Subcutaneous adipose tissue (tissue), 4 donors: ENCODE data around the gene OSR1. TPM values are rescaled to one million over a fixed set of nuclear protein-coding genes. Genes with fewer than 3 reads are reported as not detected.

Experiments used
- total RNA-seq, 4 donors: library from RNA; depleted of rRNA; stranded (reverse); fragments of >200 nt; gene quantifications; one replicate each; pipeline ENCODE4 v1.1.0, GENCODE V29; 2016
- TF ChIP-seq, protein P1 (sequence below): fragments of 450-650 bp; IDR thresholded peaks from one replicate; pipeline ENCODE4 v1.5.1; 2016; ENCODE audit warnings: low read depth, mild to moderate bottlenecking, control low read depth, antibody characterized with exemption, moderate library complexity

OSR1 gene
- total RNA-seq, 4 donors from 2014 or later, result 4.1 to 16.3 (median 13.9) TPM

DNA sequence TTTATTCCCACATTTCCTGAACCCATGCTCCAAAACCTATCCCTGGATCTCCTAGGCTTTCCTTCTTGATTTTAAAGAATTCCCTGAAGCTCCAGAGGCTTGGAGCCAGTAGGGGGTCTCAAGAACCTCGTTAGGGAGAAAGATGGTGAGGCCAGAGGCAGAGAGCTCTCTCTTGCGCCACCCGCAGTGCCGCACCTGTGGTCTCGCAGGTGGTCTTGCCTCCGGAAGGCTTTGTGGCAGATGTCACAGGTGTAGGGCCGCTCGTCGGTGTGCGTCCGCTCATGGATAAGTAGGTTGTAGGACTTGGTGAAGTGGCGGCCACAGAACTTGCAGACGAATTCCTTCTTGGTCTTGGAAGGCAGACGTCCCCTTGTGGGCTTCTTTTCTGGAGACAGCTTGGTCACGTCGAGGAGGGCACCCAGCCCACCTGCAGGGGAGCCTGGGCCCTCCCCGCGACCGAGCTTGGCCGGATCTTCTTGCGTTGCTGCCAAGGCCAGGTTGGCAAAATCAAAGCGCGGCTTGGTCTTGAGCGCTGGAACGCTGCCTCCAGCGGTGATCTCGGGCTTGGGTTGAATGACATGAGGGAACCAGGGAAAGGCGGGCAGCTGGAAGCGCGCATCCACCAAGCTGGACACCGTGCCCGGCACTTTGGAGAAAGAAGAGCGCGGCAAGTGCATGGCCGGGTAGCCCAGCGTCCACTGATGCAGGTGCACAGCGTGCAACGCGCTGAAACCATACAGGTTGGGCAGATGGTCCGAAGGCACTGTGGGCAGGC is 5.3 kb downstream of the OSR1 start:
- TF ChIP-seq, protein P1, sequence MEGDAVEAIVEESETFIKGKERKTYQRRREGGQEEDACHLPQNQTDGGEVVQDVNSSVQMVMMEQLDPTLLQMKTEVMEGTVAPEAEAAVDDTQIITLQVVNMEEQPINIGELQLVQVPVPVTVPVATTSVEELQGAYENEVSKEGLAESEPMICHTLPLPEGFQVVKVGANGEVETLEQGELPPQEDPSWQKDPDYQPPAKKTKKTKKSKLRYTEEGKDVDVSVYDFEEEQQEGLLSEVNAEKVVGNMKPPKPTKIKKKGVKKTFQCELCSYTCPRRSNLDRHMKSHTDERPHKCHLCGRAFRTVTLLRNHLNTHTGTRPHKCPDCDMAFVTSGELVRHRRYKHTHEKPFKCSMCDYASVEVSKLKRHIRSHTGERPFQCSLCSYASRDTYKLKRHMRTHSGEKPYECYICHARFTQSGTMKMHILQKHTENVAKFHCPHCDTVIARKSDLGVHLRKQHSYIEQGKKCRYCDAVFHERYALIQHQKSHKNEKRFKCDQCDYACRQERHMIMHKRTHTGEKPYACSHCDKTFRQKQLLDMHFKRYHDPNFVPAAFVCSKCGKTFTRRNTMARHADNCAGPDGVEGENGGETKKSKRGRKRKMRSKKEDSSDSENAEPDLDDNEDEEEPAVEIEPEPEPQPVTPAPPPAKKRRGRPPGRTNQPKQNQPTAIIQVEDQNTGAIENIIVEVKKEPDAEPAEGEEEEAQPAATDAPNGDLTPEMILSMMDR, result no peak

DNA sequence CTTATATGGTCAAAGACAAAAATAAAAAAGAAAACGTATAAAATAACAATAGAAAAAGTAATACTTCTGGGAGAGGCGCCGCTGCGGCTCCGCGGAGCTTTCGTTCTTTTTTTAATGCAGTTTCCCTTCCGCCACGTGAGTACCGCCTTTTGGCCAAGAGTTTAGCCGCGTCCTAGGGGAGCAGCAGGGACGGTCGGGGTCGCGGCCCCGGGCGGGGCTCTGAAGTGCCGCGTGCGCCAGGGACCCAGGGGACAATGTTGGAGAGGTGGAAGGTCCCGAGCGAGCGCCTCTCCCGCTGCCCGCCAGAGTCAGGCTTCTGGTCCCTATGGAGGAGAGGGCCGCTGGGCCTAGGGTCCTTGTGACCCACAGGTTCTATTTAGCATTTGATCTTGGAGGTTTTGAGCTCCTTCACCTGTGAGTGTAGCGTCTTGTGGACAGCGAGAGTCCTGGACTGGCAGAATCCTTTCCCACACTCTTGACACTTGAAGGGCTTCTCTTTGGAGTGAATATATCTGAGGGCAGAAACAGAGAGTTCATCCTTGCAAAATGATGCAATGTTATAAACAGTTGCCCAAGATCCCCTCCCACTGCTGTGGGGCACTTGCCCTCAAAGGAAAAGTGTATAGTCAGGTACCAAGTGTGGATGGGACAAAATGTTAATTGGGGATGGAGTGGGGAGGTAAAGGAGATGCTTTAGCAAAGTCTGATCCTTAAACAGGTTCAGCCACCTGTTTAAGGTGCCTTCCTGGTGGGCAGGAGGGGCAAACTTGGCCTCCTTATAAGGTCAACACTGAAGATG is 6.3 kb downstream of the OSR1 start:
- TF ChIP-seq, protein P1, result no peak

DNA sequence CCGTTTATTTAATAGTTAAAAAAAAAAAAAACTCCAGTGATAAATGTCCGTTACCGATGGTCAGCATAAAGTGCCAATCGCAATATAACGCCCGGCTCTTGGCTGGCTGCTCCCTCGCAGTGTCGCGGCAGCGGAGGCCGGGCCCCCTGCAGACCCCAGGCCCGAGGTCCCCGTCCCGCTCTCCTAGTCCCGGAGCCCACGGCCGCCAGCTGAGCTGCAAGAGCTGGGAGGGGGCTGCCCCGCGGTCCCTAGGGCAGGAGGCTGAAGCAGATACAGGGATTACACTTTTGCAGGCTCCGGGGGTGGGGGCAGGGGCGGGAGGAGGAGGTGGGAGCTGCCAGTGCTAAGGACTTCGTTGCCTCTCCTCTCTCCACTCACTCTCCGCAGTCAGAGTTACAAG is 6.9 kb downstream of the OSR1 start:
- TF ChIP-seq, protein P1, result no peak

DNA sequence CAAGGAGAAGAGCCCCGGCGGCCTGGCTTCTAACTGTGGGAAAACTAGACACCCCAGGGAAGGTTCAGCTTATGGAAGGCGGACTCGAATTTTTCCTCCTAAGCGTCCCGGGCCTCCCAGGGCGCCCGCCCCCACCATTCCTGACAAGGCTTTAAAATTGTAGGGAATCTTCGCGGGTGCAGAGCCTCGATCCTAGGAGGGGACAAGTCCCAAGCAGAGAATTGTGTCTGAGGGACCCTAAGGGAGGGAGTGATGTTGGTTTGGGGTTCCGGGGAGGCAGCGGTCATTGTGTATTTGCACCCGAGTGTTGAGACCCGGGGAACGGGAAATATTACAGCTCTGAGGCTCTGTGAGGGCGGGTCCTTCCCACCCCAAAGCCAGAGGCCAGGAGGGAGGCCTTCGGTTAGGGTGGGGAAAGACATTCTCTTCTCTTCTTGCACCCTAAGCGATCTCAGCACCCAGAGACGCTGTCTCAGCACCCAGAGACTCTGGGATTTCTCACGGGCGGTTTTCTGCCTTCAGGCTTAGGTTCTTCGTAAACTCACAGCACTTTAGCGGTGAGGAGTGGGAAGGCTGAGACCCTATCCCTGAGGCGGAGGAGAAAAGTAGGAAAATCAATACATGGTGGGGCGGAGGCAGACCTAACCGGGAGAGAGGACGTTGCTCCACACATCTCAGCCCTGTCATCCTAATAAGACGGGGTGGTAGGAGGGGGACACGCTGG is 7.6 kb downstream of the OSR1 start:
- TF ChIP-seq, protein P1, result no peak

DNA sequence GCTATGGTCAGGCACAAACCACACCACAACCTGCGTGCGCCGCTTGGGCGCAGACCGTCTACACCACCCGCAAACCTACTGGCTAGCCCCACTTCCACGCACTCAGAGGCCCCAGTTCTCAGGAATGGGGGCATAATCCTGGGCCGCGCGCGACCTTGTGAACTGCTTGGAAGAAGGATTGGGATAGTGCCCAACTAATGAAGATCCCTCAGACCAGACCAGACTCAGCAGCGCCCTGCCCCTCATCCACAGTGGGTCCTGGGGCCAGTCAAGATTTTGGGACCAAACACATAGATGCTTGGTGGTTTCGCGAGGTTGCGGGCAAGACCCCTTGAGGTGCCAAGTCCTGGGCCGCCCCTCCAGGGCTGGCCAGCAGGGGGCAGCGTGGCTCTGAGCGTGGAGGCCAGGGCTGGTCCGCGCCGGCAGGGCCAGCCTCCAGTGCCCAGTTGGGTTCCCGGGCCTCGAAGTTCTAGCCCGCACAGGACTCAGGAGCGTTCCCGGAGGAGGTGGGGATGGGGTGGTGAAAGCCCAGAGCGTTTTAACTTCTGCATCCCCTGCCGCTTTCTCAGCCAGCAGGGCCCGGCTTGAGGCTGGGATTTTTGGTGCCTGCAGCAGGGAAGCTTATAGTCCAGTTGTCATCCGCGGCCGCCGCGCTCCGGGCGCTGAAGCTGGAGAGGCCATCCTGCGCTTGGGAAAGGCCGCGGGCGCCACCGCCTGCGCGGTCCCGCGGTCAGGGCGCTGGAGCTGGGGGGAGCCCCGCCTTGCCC is 8.3 kb downstream of the OSR1 start:
- TF ChIP-seq, protein P1, result no peak

DNA sequence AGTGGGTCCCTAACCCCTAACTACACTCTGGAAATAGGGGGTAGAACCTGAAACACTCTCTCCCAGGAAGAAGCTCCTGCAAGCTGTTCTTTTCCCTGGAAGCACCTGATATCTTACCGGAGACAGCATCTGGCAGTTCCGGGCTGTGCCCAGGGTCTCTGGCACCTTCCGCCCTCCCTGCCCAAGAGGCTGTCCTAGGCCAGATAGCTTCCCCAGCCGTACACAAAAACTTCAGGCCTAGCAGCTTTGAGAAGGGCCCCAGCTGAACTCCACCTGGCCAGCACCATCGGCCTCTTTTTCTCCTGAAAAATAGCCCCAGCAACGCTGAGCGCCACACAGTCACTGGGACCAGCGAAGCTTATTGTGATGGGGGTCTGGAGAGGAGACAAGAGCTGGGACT is 9.7 kb downstream of the OSR1 start:
- TF ChIP-seq, protein P1, result no peak
